ENCODE measurements around the gene GLI2.

GLI2 gene

GRCh38 chr2:120735746-120736170 lies at the start of gene GLI2:
TSS of gene GLI2 (plus strand) at chr2:120735868. CDS start at chr2:120797321, 61,453 bp downstream.
- no peak for DNase-seq (ENCODE audit: low read depth)

- no peak for DNase-seq (ENCODE audit: low read depth)
These were observed 49.7 kb upstream of the GLI2 start for GRCh38 chr2:120685974-120686297.

GRCh38 chr2:120686511-120687168 lies 49.0 kb upstream of the GLI2 start:
- no peak for DNase-seq (ENCODE audit: low read depth)

GRCh38 chr2:120687210-120687609 lies 48.5 kb upstream of the GLI2 start:
- no peak for DNase-seq (ENCODE audit: low read depth)

GRCh38 chr2:120690521-120690920 lies 45.1 kb upstream of the GLI2 start:
- no peak for DNase-seq (ENCODE audit: low read depth)

GRCh38 chr2:120691410-120691809 lies 44.3 kb upstream of the GLI2 start:
- no peak for DNase-seq (ENCODE audit: low read depth)

- DNase-seq (ENCODE audit: low read depth): no peak
These were observed 43.0 kb upstream of the GLI2 start for GRCh38 chr2:120692691-120693090.

GRCh38 chr2:120693121-120693520 lies 42.5 kb upstream of the GLI2 start:
- no peak for DNase-seq (ENCODE audit: low read depth)

- no peak for DNase-seq (ENCODE audit: low read depth)
These were observed 41.6 kb upstream of the GLI2 start for GRCh38 chr2:120694034-120694433.

GRCh38 chr2:120697471-120697870 lies 38.2 kb upstream of the GLI2 start:
- DNase-seq (ENCODE audit: low read depth): no peak

- no peak for DNase-seq (ENCODE audit: low read depth)
These were observed 36.4 kb upstream of the GLI2 start for GRCh38 chr2:120699292-120699691.

GRCh38 chr2:120700659-120701058 lies 35.0 kb upstream of the GLI2 start:
- DNase-seq (ENCODE audit: low read depth): no peak

- DNase-seq (ENCODE audit: low read depth): no peak
These were observed 34.6 kb upstream of the GLI2 start for GRCh38 chr2:120701096-120701495.

- DNase-seq (ENCODE audit: low read depth): no peak
These were observed 34.2 kb upstream of the GLI2 start for GRCh38 chr2:120701499-120701898.

GRCh38 chr2:120702061-120702460 lies 33.6 kb upstream of the GLI2 start:
- DNase-seq (ENCODE audit: low read depth): no peak

- DNase-seq (ENCODE audit: low read depth): no peak
These were observed 32.9 kb upstream of the GLI2 start for GRCh38 chr2:120702801-120703200.

- DNase-seq (ENCODE audit: low read depth): no peak
These were observed 32.2 kb upstream of the GLI2 start for GRCh38 chr2:120703330-120703994.

- no peak for DNase-seq (ENCODE audit: low read depth)
These were observed 31.0 kb upstream of the GLI2 start for GRCh38 chr2:120704696-120705095.

- DNase-seq (ENCODE audit: low read depth): no peak
These were observed 27.9 kb upstream of the GLI2 start for GRCh38 chr2:120707816-120708215.

GRCh38 chr2:120708944-120709607 lies 26.6 kb upstream of the GLI2 start:
- no peak for DNase-seq (ENCODE audit: low read depth)

- DNase-seq (ENCODE audit: low read depth): no peak
These were observed 26.0 kb upstream of the GLI2 start for GRCh38 chr2:120709608-120710041.

GRCh38 chr2:120710256-120710655 lies 25.4 kb upstream of the GLI2 start:
- DNase-seq (ENCODE audit: low read depth): no peak

- DNase-seq (ENCODE audit: low read depth): no peak
These were observed 24.0 kb upstream of the GLI2 start for GRCh38 chr2:120711694-120712093.

Data from CMK (cell line).